ENCODE measurements around the gene RTP2. TPM values are rescaled to one million over a fixed set of nuclear protein-coding genes. Genes with fewer than 3 reads are reported as not detected.

Gene RTP2
- total RNA-seq, 4 donors from 2014 or later, result not detected

- DNase-seq (ENCODE audit: low spot score) (no peak), ATAC-seq (ENCODE audit: low FRiP score) (no peak)
- TF ChIP-seq CTCF (IDR thresholded peaks at IDR 0.05), result no peak
These were observed 43.7 kb upstream of the RTP2 start for GRCh38 chr3:187746059-187746441.

GRCh38 chr3:187745201-187746058 is 43.1 kb upstream of the RTP2 start, which contains the start of gene BCL6:
Gene BCL6 (minus strand): TSS chr3:187745468. CDS start chr3:187733693, 11,775 bp downstream.
- ATAC-seq (ENCODE audit: low FRiP score) (peak; percentile 67), DNase-seq (ENCODE audit: low spot score) (peak; percentile 80)
- no peak for TF ChIP-seq CTCF (IDR thresholded peaks at IDR 0.05)

GRCh38 chr3:187744169-187745151 is 42.1 kb upstream of the RTP2 start:
- DNase-seq (ENCODE audit: low spot score) (no peak), ATAC-seq (ENCODE audit: low FRiP score) (no peak)
- TF ChIP-seq CTCF (IDR thresholded peaks at IDR 0.05), result no peak

- DNase-seq (ENCODE audit: low spot score), result no peak
- ATAC-seq (ENCODE audit: low FRiP score), result no peak
- no peak for TF ChIP-seq CTCF (IDR thresholded peaks at IDR 0.05)
These were observed 41.1 kb upstream of the RTP2 start for GRCh38 chr3:187743195-187744141.

GRCh38 chr3:187742351-187743171 is 40.2 kb upstream of the RTP2 start:
- peak in 1 of 3 donors; percentile 2 for TF ChIP-seq CTCF (IDR thresholded peaks at IDR 0.05)
- ATAC-seq (ENCODE audit: low FRiP score) (no peak), DNase-seq (ENCODE audit: low spot score) (no peak)

Data from omental fat pad (tissue), 4 donors.